Stimulated activated CD8-positive, alpha-beta memory T cell treated with anti-CD3 and anti-CD28 coated beads, Interleukin-4, amount 100 ng/mL, for 4 hours (primary cell): ENCODE measurements around the gene TIGD7.

ENCODE experiments used
- DNase-seq, 2 donors: peaks; one replicate each; pipeline ENCODE4 v3.0.0-alpha.2; 2020; ENCODE audit warnings: low read depth in 2 of 2, low spot score in 1 of 2

Gene TIGD7, protein sequence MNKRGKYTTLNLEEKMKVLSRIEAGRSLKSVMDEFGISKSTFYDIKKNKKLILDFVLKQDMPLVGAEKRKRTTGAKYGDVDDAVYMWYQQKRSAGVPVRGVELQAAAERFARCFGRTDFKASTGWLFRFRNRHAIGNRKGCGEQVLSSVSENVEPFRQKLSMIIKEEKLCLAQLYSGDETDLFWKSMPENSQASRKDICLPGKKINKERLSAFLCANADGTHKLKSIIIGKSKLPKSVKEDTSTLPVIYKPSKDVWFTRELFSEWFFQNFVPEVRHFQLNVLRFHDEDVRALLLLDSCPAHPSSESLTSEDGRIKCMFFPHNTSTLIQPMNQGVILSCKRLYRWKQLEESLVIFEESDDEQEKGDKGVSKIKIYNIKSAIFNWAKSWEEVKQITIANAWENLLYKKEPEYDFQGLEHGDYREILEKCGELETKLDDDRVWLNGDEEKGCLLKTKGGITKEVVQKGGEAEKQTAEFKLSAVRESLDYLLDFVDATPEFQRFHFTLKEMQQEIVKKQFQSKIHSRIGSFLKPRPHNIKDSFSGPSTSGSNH

DNA sequence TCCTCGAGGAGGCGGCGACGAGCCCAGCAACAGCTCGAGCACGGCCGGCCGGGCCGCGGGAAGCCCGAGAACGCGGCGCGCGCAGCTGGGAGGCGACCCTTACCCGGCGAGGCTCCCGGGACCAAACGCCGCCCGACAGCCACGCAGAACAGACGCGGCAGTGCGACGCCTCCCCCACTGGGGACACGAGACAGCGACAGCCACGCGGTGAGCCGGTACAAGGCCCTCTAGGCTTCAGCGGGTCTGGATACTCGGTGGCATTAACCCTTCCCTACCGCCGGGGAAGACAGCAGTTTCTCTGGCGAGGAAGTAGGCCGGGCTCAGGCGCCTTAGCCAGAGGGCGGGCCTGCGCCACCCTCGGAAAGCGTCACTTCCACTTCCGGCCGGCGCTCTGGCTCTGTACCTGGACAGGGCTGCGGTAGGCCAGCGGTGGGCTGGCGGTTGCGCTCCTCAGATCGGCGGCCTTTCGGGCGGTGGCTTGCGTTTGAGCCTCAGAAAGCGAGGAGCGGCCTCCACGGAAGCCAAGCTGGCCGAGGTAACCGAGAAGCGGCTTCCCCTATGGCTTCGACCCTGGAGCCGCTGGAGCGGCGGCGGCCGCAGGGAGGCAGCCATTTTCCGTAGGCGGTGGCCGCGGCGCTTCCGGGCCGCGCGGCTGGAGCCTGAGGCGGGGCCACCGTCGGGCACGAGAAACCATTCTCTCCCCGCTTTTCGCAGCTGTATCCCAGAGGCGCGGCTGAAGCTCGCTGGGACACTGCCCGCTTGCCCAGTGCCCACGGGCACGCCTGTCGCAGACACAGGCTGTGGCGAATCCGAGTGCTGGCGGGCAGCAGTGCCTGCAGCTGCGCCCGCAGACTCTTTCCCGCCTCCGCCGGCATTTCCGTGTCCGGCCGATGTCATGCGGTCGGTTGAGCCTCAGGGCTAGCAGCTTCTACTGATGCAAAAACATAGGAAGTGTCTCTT lies at the start of gene TIGD7, which contains the start of gene ZNF75A:
TSS of gene TIGD7 (minus strand) at position 322 of the 960 bp plus-strand sequence. CDS start 4,816 bp downstream, outside the sequence.
TSS of gene ZNF75A (plus strand) at position 389 of the 960 bp plus-strand sequence. CDS start 2,932 bp downstream, outside the sequence.
- peak; percentile 47 to 70 for DNase-seq

DNA sequence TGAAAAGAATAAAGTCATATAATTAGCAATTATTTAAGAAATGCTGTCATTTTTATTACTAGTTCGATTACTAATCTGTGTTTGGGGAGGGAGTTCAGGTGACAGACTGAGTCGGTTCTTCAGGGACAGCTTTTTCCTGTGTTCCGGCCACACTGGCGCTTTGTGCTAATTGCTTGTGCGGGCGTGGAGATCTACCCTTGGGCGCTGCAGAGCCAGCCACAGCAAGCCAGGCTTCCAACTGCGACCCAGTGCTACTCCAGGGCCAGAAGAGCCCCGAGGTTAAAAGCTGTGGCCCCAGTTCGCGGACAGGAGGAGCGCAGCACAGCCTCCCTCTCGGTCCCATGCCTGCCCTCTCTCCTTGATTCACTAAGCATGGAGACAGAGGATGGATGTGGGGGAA lies 43.9 kb upstream of the TIGD7 start:
- no peak for DNase-seq

DNA sequence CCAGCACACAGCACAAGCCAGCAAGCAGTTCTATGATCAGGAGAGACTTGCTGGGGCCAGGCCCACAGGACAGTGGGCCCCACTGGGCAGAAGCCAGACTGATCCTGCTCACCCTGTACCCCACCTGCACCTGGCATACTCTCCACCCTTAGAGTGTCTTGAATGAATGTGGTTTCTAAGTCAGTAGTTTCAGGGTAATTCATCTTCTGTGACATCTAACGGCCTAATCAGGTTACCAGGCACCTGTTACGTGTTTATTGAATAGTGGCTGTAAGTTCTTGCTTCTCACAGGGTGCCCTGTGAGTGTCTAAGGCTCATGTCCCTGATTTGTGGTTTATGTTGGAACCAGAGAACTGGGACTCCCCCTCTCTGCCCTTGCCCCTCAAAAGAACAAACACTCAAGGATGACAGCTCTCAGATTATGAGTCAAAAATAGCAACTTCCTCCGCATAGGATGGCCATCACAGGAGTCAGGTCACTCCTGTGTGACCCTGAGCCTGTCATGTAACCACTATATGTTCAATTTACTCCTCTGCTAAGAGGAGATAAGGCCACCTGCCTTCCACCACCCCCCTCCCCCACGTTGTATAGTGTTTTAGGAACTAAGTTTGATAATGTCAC lies 43.4 kb upstream of the TIGD7 start:
- no peak for DNase-seq

DNA sequence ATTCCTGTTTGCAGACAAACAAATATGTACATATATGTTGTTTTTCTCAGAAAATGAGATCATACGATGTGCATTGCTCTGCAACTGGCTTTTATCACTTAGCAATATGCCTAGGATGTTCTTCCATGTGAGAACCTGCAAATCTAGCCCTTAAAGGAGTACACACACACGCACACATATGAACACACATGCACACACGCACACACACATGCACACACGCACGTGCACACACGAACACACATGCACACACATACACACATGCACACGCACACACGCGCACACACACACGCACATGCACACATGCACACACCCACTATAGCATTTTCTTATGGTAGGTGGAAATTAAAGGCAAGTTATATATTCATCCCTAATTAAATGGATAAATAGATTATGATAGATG lies 42.4 kb upstream of the TIGD7 start:
- DNase-seq = no peak

DNA sequence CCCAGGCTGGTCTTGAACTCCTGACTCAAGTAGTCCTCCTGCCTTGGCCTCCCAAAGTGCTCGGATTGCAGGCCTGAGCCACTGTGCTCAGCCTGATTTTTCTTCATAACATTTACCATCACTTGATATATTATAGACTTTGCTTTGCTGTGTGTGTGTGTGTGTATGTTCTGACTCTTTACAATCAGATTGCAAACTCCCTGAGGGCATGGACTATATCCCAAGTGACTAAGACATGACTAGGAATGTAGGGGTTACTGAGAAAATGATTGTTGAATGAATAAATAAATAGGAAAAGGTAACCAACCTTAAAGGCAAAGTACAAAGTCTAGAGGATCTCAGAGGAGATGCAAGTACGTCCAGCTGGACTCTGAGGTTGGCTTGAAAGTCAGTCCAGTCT lies 40.8 kb upstream of the TIGD7 start:
- DNase-seq = no peak

DNA sequence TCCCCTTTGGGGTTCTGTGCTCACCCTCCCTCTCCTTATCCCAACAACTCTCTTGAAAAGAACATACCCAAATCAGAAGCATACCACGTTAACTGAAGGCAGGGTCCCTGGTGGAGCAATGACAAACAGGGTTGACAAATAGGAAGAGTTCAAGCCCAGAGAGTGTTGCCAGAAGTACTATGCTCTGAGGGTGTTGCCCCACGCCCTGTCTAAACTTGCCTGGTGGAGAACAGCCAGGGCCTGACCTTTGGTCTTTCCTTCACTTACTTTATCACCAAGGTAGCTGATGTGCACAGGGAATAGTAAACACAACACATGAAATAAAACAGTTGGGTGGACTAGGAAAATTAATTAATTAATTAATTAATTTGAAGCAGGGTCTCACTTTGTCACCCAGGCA lies 23.4 kb upstream of the TIGD7 start:
- no peak for DNase-seq

DNA sequence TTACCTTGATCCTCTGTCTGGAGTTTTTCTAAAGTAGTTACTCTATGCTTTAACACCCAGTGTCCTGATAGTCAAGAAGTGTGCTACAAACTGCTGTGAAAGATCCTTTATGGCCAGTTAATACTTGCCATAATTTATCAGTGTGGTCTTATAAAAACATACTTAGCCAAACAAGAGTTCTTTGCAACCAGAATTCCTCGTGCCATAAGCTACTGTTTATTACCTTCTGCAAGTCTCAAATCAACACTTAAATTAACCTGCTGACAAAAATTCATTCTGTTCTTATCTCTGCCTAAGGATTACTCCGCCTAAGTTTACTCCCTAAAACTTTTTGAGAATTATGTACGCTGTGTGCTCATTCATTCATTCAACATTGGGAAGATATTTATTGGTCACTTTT lies 22.9 kb upstream of the TIGD7 start:
- DNase-seq = no peak

DNA sequence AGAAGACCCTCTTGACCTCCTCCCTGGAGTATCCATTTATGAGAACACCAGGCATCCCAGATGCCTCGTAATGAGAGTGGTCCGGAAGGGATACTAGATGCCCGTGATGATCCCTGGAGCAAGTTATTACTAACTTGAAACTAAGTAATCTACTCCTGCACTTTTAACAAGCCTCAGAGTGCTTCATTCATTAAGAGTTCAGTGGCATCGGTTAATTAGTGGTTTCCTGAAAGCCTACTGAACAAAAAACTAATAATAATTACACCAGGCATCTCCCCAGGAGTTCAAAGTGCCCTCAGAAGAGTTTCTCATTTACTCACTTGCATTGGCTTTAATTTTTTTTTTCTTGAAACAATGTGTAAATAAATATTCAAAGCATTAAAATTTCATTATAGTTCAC lies 22.3 kb upstream of the TIGD7 start:
- DNase-seq = no peak

DNA sequence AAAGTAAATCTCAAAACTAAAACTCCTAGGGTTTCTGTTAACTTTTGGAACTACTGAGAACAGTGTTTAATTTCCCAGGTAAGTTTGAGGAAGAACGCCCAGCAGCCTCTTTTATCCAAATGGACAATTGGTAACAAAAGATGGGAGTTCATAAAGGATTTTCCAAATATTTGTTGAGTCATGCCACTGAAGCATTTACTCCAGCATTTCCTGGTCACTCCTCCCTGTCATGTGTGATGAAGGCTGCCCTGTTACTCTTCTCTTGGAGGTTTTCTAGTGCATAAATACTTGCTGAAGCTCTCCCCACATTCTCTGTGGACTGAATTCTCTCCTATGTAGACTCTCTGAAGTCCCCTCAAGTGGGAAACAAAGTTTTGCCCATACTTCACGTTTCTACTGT lies 16.6 kb upstream of the TIGD7 start:
- DNase-seq = no peak

DNA sequence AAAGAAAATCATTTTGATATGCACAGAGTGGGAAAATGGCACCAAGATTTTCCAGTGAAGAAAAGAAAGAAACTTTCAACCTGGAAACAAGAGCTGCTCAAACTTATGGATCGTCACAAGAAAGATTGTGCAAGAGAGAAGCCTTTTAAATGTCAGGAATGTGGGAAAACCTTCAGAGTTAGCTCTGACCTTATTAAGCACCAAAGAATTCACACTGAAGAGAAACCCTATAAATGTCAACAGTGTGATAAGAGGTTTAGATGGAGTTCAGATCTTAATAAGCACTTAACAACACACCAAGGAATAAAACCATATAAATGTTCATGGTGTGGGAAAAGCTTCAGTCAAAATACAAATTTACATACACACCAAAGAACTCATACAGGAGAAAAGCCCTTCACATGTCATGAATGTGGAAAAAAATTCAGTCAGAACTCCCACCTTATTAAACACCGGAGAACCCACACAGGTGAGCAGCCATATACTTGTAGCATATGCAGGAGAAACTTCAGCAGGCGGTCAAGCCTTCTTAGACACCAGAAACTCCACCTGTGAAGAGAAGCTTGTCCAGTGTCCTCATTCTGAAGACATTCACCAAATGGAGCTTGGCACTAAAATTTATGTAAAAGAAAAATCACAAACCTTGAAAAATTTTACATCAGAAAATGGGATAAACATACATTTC lies 12.2 kb upstream of the TIGD7 start:
- DNase-seq = no peak

DNA sequence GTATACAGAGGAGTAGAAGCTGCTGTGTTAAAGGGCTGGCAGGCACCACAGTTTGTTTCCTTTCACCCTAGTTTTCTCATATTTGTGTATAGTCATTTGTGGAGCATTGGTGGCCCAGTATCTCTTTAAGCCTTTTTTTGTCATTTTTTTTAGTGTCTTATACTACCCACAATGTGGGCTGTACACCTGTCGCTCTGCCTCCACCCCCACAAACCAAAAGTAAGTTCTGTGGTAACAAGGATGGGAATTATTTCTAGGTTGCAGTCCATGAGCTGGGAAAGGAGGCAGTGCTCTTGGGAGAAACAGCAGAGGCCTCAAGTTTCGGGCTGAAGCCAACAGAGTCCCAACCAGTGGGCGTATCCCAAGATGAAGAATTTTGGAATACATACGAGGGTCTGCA lies 6.3 kb upstream of the TIGD7 start:
- DNase-seq = no peak

DNA sequence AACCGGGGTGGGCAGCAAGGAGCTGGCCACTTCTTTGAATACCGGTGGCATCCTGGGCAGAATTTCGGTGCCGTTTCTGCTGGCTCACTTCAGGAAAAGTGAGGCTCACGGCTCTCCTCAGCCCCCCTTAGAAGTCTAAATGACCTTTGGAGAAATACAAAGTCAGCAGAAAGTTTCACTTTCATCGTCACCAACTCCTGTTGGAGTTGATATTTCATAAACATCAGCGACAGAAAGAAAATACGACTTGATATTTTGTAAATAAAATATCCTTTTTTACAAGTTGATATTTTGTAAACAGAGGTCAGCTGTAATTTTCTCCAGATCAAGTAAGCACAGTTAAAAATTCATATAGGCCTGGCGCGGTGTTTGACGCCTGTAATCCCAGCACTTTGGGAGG lies 848 bp upstream of the TIGD7 start:
- DNase-seq = no peak

DNA sequence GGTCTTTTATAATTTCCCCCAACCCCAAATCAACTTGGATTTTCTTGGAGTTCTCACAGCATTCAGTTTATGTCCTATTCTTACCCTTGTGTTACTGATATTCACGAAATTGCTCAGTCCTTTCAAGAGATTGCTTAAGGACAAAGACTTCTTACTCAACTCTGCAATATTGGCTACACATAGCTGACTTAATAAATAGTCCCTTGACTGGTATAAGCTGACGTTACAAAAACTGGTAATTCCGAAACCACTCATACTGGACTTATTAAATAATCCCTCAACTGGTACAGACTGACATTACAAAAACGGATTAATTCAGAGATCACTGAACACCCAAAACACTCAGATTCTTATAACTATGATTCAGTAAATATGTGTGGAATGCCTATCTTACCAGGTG lies 860 bp downstream of the TIGD7 start:
- no peak for DNase-seq

DNA sequence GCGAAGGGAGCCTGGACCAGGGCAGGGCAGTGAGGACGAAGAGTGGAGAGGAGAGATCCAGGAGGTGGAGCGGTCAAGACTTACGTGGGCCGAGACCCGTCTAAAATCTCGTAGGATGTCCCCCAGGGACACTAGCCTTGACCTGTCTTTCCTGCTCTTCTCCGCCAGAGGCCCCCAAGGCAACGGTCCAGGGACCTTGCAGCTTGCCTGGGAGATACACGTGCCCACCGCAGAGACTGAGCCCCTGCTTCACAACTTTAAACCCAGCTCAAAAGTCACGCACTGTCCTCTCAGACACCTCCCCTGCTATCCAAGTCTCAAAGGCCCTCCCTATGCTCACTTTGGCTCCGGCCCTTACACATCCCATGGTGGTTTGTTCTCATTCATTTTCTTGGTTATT lies 9.4 kb downstream of the TIGD7 start:
- no peak for DNase-seq

DNA sequence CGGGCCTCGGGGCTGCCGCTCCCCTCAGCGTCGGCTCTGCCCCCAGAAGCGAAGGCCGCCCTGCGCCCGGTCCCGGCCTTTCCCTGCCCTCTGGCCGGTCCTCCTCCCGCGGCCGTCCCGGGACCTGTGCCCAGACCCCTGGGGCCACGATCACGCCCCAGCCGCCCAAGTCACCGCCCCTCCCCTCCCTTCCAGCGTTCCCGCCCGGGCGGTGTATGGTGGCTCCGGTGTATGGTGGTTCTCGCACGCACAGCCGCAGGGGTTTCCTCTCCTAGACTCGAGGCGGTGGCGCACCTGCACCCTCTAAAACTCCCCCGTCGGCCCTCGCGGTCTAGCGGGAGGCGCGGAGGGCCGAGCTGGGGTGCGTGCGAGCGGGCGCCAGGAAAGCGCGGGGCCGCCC lies 10.0 kb downstream of the TIGD7 start:
- DNase-seq = no peak

DNA sequence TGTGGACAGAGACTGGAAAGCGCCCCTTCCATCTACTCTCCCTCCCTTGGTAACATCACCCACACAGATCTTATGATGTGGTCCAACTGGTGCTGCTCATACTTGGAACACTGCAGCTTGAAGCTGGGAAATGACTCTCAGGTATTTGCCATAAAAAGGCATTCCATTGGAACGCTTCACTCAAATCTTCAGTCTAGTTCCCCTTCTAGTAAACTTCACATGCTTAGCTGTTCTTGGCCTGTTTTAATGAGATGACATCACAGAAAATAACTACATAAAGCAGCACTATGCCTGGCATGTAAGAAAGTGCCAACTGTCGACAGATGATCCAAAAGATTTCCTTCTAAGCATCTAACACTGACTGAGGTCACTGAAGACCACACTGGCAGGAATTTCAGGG lies 12.6 kb downstream of the TIGD7 start:
- no peak for DNase-seq

DNA sequence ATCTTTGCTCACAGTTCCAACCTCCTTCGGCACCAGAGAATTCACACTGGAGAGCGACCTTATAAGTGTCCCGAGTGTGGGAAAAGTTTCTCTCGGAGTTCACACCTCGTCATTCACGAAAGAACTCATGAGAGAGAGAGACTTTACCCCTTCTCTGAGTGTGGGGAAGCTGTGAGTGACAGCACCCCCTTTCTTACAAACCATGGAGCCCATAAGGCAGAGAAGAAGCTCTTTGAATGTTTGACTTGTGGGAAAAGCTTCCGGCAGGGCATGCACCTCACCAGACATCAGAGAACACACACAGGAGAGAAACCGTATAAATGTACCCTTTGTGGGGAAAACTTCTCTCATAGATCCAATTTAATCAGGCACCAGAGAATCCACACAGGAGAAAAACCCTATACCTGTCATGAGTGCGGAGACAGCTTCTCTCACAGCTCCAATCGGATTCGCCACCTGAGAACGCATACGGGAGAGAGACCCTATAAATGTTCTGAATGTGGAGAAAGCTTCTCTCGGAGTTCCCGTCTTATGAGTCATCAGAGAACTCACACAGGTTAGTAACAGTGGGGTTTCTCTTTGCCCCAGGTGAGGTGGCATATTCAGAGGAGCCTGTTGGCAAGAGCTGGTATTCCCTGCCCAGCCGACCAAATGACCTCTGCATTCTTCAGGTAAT lies 15.1 kb downstream of the TIGD7 start:
- no peak for DNase-seq

DNA sequence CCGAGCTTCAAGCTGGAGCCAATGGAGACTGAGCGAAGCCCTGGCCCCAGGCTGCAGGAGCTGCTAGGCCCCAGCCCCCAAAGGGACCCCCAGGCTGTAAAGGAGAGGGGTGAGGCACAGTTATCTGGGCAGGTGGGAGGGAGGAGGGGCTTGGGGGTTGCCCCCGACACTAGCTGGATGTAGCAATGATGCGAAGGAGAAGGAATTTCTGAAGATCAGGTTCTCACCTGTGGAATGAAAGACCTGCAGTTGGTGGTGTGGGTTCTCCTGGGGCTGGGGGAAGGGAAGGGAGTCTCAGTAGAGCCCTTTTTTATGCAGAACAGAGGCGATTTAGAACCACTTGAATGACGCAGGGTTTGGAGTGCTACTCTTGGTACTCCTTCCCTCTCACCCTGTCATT lies 20.1 kb downstream of the TIGD7 start:
- DNase-seq = no peak

DNA sequence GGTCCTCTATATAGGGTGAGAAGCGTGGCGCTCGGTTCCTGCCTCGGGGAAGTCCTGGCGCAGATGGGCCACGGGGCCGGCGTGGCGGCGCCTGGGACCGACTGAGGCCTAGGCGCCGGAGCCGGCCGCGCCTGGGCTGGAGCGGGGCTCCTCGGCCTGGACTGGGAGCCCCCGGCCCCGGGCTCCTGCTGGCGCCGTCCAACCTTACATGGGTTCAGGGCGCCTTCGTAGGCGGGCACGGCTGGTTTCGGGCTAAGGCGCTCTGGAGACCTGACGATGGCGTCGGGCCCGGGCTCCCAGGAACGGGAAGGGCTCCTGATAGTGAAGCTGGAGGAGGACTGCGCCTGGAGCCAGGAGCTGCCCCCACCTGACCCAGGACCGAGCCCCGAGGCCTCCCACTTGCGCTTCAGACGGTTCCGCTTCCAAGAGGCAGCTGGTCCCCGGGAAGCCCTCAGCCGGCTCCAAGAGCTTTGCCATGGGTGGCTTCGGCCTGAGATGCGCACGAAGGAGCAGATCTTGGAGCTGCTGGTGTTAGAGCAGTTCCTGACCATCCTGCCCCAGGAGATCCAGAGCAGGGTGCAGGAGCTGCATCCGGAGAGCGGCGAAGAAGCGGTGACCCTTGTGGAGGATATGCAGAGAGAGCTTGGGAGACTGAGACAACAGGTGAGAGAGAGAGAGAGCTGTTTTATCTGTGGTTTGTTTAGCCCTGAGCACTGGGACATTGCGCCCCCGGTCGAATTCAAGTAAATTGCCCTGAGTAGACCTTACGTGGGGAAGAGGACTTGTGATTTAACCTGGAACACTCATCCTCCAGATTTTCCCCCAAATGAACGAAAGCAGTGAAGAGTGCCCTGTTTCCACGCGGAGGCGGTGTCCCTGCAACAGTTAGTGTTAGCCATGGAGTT lies 21.4 kb downstream of the TIGD7 start:
- no peak for DNase-seq
